Type B pancreatic cell (in vitro differentiated cells): ENCODE data around the gene LAD1. TPM values are rescaled to one million over a fixed set of nuclear protein-coding genes. Genes with fewer than 3 reads are reported as not detected.
A peak's percentile ranks its signal among the peaks of the same experiment; 100 is the strongest.

ENCODE experiments used
- DNase-seq: peaks from one replicate; pipeline ENCODE4 v3.0.0; 2021; ENCODE audit warnings: mixed read lengths; ENCODE audit not compliant: unreplicated experiment; ENCODE audit errors: extremely low spot score
- H3K27ac Mint-ChIP-seq: 2 replicates; pipeline ENCODE4 v1.8.0; 2021; ENCODE audit warnings: mild to moderate bottlenecking, mixed read lengths
- H3K27me3 Mint-ChIP-seq: 2 replicates; pipeline ENCODE4 v1.8.0; 2021; ENCODE audit warnings: mixed read lengths
- H3K36me3 Mint-ChIP-seq: 2 replicates; pipeline ENCODE4 v1.8.0; 2021; ENCODE audit warnings: mixed read lengths
- H3K4me1 Mint-ChIP-seq: one replicate; pipeline ENCODE4 v1.8.0; 2021; ENCODE audit warnings: mixed read lengths; ENCODE audit not compliant: unreplicated experiment
- H3K4me3 Mint-ChIP-seq: 2 replicates; pipeline ENCODE4 v1.8.0; 2021; ENCODE audit warnings: mild to moderate bottlenecking, mixed read lengths
- H3K9me3 Mint-ChIP-seq: 2 replicates; pipeline ENCODE4 v1.8.0; 2021; ENCODE audit warnings: mixed read lengths
- total RNA-seq: library from RNA; stranded (reverse); gene quantifications from 2 replicates; pipeline ENCODE4 v1.2.1, GENCODE V29; 2021; ENCODE audit warnings: low replicate concordance
- TF ChIP-seq, protein P1 (sequence below): fragments of 200-600 bp; sonication (generic); conservative IDR thresholded peaks from 2 replicates; pipeline ENCODE4 v1.5.0; 2021; ENCODE audit warnings: antibody characterized with exemption, mild to moderate bottlenecking

LAD1 gene
- total RNA-seq, 1 donor from 2014 or later = 41.2 TPM

- Mint-ChIP-seq H3K27me3 (peaks cover 12% of the 10 kb centered on the region), H3K36me3 (no peaks in the 10 kb centered on the region), H3K4me1 (peaks cover 12% of the 10 kb centered on the region), H3K9me3 (no peaks in the 10 kb centered on the region), H3K27ac (no peak overlapping the region), H3K4me3 (no peak overlapping the region)
- TF ChIP-seq, protein P1, sequence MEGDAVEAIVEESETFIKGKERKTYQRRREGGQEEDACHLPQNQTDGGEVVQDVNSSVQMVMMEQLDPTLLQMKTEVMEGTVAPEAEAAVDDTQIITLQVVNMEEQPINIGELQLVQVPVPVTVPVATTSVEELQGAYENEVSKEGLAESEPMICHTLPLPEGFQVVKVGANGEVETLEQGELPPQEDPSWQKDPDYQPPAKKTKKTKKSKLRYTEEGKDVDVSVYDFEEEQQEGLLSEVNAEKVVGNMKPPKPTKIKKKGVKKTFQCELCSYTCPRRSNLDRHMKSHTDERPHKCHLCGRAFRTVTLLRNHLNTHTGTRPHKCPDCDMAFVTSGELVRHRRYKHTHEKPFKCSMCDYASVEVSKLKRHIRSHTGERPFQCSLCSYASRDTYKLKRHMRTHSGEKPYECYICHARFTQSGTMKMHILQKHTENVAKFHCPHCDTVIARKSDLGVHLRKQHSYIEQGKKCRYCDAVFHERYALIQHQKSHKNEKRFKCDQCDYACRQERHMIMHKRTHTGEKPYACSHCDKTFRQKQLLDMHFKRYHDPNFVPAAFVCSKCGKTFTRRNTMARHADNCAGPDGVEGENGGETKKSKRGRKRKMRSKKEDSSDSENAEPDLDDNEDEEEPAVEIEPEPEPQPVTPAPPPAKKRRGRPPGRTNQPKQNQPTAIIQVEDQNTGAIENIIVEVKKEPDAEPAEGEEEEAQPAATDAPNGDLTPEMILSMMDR = no peak
- no peak for DNase-seq
Measured at GRCh38 chr1:201354901-201355295, 44.2 kb downstream of the LAD1 start.

- H3K27ac Mint-ChIP-seq = no peak overlapping the region
- TF ChIP-seq, protein P1 = no peak
Measured at GRCh38 chr1:201354151-201354900, 44.8 kb downstream of the LAD1 start.

GRCh38 chr1:201353186-201353940, 45.8 kb downstream of the LAD1 start:
- no peak overlapping the region for H3K4me3 Mint-ChIP-seq
- H3K4me1 Mint-ChIP-seq = peaks cover 13% of the 10 kb centered on the region
- H3K27ac Mint-ChIP-seq = peak overlapping the region; percentile 74
- H3K27me3 Mint-ChIP-seq = peaks cover 15% of the 10 kb centered on the region
- no peaks in the 10 kb centered on the region for H3K36me3 Mint-ChIP-seq
- TF ChIP-seq, protein P1 = no peak
- no peaks in the 10 kb centered on the region for H3K9me3 Mint-ChIP-seq
- DNase-seq = no peak

More at GRCh38 chr1:201354151-201354900, 44.8 kb downstream of the LAD1 start:
- H3K4me3 Mint-ChIP-seq = no peak overlapping the region
- peaks cover 15% of the 10 kb centered on the region for H3K27me3 Mint-ChIP-seq
- H3K9me3 Mint-ChIP-seq = no peaks in the 10 kb centered on the region
- H3K36me3 Mint-ChIP-seq = no peaks in the 10 kb centered on the region
- H3K4me1 Mint-ChIP-seq = peaks cover 12% of the 10 kb centered on the region
- no peak for DNase-seq

GRCh38 chr1:201351617-201352016, 47.5 kb downstream of the LAD1 start:
- no peak overlapping the region for H3K4me3 Mint-ChIP-seq
- H3K4me1 Mint-ChIP-seq = peaks cover 24% of the 10 kb centered on the region
- no peaks in the 10 kb centered on the region for H3K36me3 Mint-ChIP-seq
- no peak overlapping the region for H3K27ac Mint-ChIP-seq
- TF ChIP-seq, protein P1 = no peak
- H3K27me3 Mint-ChIP-seq = peaks cover 20% of the 10 kb centered on the region
- no peak for DNase-seq
- H3K9me3 Mint-ChIP-seq = no peaks in the 10 kb centered on the region

- Mint-ChIP-seq H3K4me1 (peaks cover 25% of the 10 kb centered on the region), H3K27ac (no peak overlapping the region), H3K9me3 (no peaks in the 10 kb centered on the region), H3K4me3 (no peak overlapping the region), H3K27me3 (peaks cover 21% of the 10 kb centered on the region), H3K36me3 (no peaks in the 10 kb centered on the region)
- DNase-seq = no peak
- TF ChIP-seq, protein P1 = no peak
Measured at GRCh38 chr1:201350884-201351283, 48.2 kb downstream of the LAD1 start.
